GM18519 (cell line): ENCODE results near the gene FARSB.

Experiments
- ATAC-seq: cut with Tn5 transposase; IDR thresholded peaks from one replicate; pipeline ENCODE4 v1.9.1; 2021; ENCODE audit warnings: mild to moderate bottlenecking, moderate library complexity; ENCODE audit not compliant: unreplicated experiment, low FRiP score

The FARSB gene

GRCh38 chr2:222668494-222669154, 12.7 kb upstream of the FARSB start:
- no peak for ATAC-seq

DNA sequence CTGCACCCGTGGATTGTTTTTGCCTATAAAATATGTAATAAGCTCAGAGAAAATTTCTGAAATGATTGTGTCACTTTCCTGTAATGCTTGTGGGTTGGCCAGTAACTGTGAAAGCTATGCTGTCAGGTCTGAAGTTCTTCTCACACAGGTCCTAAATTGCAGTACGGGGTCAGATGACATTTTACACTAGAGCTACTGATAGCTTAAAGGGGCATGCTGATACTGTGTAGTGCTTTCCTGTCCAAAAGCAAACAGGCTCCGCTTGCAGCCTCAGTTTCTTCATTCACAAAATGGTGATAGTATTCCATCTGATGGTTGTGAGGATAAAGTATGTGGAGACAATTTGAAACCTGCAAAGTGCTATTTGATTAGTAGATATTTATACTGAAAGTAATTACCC, 7.6 kb upstream of the FARSB start:
- no peak for ATAC-seq

GRCh38 chr2:222656526-222657446, 894 bp upstream of the FARSB start:
- no peak for ATAC-seq

DNA sequence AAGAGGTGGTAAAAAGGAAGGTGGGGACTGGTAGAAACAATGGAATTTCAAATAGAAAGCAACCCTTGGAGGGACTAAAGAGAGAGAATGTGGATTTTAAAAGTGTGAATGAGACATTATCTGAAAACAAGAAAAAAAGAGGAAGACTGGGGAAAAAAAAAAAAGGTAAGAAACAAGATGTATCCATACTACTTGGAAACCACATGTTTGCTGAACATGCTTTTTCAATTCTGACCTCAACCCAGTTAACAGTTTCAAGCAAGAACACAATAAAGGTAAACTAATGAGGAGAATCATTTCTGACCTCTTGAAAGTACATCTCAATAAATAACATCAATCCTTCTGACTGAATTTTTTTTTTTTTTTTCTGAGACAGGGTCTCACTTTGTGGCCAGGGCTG, 2.6 kb downstream of the FARSB start:
- no peak for ATAC-seq

- no peak for ATAC-seq
Measured at GRCh38 chr2:222652491-222653255, 3.2 kb downstream of the FARSB start.

GRCh38 chr2:222651718-222652418, 4.0 kb downstream of the FARSB start:
- no peak for ATAC-seq

DNA sequence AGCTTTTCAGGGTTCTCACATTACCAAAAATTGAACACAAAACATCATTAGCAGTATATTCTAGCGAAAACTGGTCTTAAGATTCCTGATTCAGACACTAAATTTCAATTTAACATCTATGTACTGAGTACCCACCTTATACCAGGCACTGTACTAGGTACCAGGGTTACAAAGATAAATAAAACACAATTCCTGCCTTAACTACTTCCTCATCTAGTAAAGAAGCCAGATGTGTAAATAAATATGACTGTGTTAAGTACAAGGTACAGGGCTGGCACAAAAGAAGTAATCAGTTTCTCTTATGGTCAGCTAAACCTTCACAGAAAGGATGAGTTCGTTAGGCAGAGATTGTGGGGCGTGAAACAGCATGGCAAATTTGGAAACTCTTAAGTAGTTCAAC, 6.1 kb downstream of the FARSB start:
- ATAC-seq: no peak

- no peak for ATAC-seq
Measured at GRCh38 chr2:222646008-222646407, 9.9 kb downstream of the FARSB start.

GRCh38 chr2:222643134-222643533, 12.8 kb downstream of the FARSB start:
- no peak for ATAC-seq

DNA sequence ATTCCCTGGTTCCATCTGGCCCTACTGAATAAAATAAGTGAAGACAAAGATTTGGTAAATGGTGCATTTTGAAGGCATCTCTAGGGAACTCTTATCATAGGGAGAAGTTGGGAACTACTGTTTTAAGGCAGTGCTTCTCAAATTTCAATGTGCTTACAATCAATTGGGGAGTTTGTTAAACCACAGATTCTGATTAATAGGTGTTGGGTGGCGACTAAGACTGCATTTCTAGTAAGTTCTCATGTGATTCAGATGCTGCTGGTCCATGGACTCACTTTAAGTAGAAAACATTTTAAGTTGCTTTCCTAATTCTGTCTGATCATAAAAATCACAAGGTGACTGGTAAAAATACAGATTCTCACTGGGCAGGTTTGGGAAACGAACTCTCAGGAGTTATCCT, 14.6 kb downstream of the FARSB start:
- no peak for ATAC-seq

DNA sequence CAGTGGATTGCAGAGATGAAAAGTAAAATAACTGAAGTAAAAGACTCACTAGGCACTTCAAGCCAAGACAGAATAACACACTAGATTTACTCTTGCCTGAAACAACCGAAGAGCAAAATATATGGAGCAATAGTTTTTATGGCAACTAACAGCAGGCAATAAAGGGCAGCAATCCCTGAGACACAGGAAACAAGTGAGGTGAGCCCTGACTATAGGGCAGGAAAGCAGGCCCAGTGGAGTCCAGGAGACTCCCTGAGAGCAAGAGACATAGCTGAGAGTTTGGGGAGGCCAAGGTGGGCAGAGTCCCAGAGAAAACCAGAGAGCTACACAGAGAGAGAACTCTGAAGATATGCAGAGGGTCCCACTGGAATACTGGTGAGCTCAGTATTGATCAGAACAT, 18.8 kb downstream of the FARSB start:
- ATAC-seq: no peak

DNA sequence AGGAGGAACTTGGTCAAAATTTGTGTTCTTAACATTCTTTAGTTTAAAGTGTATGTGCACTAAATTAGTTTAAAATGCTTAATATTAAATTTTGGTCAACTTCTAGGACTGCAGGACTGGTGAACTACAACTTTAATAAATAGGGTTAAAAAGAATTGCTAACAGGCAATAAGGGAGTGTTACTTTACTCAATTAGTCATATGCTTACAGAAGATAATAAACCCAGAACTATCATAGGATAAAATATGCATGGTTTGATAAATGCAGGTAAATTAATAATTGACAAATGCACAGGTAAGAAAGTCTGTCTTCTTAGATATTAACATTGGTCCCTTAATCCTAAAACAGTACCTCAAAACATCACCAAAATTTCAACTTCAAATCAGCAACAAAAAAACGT, 20.6 kb downstream of the FARSB start:
- ATAC-seq: no peak

- no peak for ATAC-seq
Measured at GRCh38 chr2:222627764-222628163, 28.1 kb downstream of the FARSB start.

DNA sequence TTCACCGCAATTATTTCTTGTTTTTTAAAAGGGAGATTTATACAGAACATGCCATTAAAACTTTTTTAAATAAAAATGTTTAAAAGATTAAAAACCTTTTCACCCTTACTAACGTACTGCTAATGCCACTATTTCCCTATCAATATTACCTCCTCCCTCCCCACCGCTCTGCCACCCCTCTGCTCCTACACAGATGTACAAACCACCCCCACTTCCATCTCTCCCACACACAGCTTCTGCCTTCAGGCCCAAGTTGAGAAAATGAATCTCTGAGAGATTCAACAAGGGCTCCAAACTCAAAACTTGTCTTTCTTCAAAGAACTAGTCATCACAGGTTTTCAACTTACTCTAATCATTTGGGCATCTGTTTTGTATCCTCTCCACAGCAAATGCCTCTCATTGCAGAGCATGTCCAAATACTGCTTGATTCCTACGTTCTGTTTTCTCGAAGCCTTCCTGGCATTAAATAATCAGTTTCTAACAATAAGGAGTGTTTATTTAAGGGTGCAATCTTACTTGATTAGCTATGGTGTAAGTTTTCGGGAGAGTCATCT, 32.1 kb downstream of the FARSB start:
- no peak for ATAC-seq

- no peak for ATAC-seq
Measured at GRCh38 chr2:222622910-222623309, 33.0 kb downstream of the FARSB start.

DNA sequence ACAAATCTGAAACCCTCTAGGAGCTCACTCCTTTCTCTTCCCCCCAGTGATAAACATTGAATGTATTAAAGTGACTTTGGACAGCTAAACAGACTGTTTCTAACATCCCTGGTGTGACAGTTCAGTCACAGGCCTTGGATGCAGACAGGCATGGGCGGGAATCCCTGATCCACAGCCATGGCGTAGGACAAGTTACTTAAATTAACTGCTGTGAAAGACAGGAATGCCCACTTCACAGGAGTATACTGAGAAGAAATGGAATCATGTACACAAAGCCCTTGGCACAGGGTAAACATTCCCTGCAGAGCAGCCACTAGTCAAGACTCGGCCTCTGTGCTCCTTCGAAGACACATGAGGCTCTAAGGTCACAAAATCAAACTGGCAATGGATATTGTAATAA, 34.0 kb downstream of the FARSB start:
- no peak for ATAC-seq

DNA sequence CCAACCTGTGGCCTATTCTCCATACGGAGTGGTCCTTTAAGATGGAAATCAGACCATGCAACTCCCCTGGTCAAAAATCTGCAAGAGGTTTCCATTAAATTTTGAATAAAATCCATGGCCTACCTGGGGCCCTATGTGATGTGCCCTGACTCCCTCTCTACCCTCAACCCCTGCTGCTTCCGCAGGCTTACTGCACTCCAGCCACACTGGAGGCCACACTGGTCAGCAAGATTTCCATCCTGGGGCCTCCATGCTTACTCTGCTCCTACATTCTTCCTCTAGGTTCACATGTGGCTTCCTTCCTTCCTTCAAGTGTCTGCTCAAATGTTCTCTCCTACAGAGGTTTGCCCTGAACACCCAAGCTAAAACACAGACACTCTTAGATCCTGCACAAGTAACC, 40.6 kb downstream of the FARSB start:
- ATAC-seq: no peak

DNA sequence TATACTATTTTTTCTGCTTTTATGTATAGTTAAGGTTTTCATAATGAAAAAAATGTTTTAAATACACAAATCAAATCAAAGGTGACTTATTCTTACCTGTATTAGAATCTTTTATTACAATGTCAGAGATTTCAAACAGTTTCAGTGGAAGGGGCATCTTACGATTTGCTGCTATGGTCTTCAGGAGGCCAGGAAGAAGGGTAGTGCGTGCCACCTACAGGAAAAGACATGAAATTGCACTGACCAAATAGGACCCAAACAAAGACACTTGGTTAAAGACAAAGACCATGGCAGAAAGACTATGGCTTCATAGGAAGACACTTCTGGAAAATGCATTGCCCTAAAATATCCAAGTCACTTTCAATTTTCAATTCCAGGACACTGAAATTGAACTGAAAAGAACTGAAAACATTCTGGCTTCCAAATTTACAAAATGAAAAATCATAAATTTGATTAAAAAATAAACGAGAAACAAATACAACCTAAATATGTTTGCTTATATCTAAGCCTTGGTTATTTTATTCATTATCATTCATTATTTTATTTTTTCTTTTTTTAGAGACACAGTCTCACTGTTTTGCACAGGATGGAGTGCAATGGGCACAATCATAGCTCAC, 42.1 kb downstream of the FARSB start:
- ATAC-seq: peak; percentile 79

- ATAC-seq: no peak
Measured at GRCh38 chr2:222611684-222612083, 44.2 kb downstream of the FARSB start.

- ATAC-seq: no peak
Measured at GRCh38 chr2:222610746-222611145, 45.1 kb downstream of the FARSB start.
